MM.1S (cell line): ENCODE data around the gene CNTNAP4.

Source experiments
- EZH2 ChIP-seq: fragments of 300-600 bp; sonication (generic); optimal IDR thresholded peaks from 2 replicates; pipeline ENCODE3; 2017; ENCODE audit warnings: low read depth, mild to moderate bottlenecking, antibody characterized with exemption, low read length, mixed read lengths
- EZH2phosphoT487 ChIP-seq: fragments of 300-600 bp; sonication (generic); IDR thresholded peaks from 2 replicates; pipeline ENCODE4 v1.6.1; 2018; ENCODE audit warnings: antibody characterized with exemption, low read length
- TF ChIP-seq, protein P1 (sequence below): fragments of 300-600 bp; sonication (generic); IDR thresholded peaks from 2 replicates; pipeline ENCODE4 v1.5.1; 2016; ENCODE audit warnings: antibody characterized with exemption, low read length, mixed read lengths

- TF ChIP-seq, protein P1, sequence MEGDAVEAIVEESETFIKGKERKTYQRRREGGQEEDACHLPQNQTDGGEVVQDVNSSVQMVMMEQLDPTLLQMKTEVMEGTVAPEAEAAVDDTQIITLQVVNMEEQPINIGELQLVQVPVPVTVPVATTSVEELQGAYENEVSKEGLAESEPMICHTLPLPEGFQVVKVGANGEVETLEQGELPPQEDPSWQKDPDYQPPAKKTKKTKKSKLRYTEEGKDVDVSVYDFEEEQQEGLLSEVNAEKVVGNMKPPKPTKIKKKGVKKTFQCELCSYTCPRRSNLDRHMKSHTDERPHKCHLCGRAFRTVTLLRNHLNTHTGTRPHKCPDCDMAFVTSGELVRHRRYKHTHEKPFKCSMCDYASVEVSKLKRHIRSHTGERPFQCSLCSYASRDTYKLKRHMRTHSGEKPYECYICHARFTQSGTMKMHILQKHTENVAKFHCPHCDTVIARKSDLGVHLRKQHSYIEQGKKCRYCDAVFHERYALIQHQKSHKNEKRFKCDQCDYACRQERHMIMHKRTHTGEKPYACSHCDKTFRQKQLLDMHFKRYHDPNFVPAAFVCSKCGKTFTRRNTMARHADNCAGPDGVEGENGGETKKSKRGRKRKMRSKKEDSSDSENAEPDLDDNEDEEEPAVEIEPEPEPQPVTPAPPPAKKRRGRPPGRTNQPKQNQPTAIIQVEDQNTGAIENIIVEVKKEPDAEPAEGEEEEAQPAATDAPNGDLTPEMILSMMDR = no peak
- no peak for TF ChIP-seq EZH2
- no peak for TF ChIP-seq EZH2phosphoT487
Measured at GRCh38 chr16:76287466-76287865, 10.3 kb downstream of the CNTNAP4 start.
